ENCODE measurements around the gene TMEM181. TPM values are rescaled to one million over a fixed set of nuclear protein-coding genes. Genes with fewer than 3 reads are reported as not detected.

Gene TMEM181
- total and polyA plus RNA-seq, 9 donors = 7.3 to 21.9 (median 12.7) TPM

DNA sequence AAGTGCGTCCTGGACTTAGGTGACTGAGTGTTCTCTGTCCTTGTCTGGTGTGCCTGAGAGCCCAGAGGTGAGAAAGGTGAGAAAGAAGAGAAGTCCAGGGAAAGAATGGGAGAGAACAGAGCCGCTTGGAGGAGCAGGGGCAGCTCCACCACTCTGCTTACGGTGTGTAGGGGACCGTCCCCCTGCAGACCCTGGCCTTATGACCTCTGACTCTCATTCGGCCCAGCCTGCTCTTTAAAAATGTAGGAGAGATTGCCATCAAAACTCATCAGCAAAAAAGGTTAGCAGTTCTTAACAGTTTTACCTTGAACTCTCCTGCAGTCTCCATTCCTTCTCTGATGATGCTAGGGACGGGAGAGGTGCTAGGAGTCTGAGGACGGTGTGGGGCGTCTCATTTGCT is 2.0 kb downstream of the TMEM181 start:
- H3K4me3 ChIP-seq = no peak overlapping the region
- H3K27me3 ChIP-seq = no peaks in the 10 kb centered on the region
- H3K4me1 ChIP-seq (ENCODE audit: insufficient read depth) = peaks cover 4% of the 10 kb centered on the region
- TF ChIP-seq EP300 (IDR thresholded peaks at IDR 0.05) (no peak), POLR2A (IDR thresholded peaks at IDR 0.05) (no peak)
- TF ChIP-seq, protein P1, sequence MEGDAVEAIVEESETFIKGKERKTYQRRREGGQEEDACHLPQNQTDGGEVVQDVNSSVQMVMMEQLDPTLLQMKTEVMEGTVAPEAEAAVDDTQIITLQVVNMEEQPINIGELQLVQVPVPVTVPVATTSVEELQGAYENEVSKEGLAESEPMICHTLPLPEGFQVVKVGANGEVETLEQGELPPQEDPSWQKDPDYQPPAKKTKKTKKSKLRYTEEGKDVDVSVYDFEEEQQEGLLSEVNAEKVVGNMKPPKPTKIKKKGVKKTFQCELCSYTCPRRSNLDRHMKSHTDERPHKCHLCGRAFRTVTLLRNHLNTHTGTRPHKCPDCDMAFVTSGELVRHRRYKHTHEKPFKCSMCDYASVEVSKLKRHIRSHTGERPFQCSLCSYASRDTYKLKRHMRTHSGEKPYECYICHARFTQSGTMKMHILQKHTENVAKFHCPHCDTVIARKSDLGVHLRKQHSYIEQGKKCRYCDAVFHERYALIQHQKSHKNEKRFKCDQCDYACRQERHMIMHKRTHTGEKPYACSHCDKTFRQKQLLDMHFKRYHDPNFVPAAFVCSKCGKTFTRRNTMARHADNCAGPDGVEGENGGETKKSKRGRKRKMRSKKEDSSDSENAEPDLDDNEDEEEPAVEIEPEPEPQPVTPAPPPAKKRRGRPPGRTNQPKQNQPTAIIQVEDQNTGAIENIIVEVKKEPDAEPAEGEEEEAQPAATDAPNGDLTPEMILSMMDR (IDR thresholded peaks at IDR 0.05) = no peak
- H3K9me3 ChIP-seq = no peaks in the 10 kb centered on the region
- 75 to 82% (median 77%) methylated on average over 8 of the region's 8 CpGs for WGBS, 3 donors
- no peak overlapping the region for H3K27ac ChIP-seq
- DNase-seq = no peak
- H3K36me3 ChIP-seq = no peaks in the 10 kb centered on the region
- intact Hi-C loops (cut with DNase I) = no loop called here

- Histone ChIP-seq H3K4me1 (ENCODE audit: insufficient read depth) (peaks cover 4% of the 10 kb centered on the region), H3K4me3 (no peak overlapping the region), H3K9me3 (no peaks in the 10 kb centered on the region), H3K27me3 (no peaks in the 10 kb centered on the region), H3K36me3 (no peaks in the 10 kb centered on the region), H3K27ac (no peak overlapping the region)
- DNase-seq = no peak
- 88% methylated on average over 16 of the region's 16 CpGs for WGBS, 3 donors
- intact Hi-C loops (cut with DNase I) = no loop called here
- TF ChIP-seq, protein P1 (IDR thresholded peaks at IDR 0.05) = no peak
Measured at GRCh38 chr6:158564243-158565121, 4.6 kb downstream of the TMEM181 start.

- Histone ChIP-seq H3K4me1 (ENCODE audit: insufficient read depth) (peaks cover 4% of the 10 kb centered on the region), H3K4me3 (no peak overlapping the region), H3K27ac (no peak overlapping the region), H3K36me3 (no peaks in the 10 kb centered on the region), H3K27me3 (no peaks in the 10 kb centered on the region), H3K9me3 (no peaks in the 10 kb centered on the region)
- WGBS, 3 donors = 88 to 92% (median 89%) methylated on average over 9 of the region's 9 CpGs
- DNase-seq = no peak
- TF ChIP-seq, protein P1 (IDR thresholded peaks at IDR 0.05) = no peak
- no peak for TF ChIP-seq EP300 (IDR thresholded peaks at IDR 0.05)
- no peak for TF ChIP-seq POLR2A (IDR thresholded peaks at IDR 0.05)
- intact Hi-C loops (cut with DNase I) = no loop called here
Measured at GRCh38 chr6:158565122-158565429, 5.2 kb downstream of the TMEM181 start.

DNA sequence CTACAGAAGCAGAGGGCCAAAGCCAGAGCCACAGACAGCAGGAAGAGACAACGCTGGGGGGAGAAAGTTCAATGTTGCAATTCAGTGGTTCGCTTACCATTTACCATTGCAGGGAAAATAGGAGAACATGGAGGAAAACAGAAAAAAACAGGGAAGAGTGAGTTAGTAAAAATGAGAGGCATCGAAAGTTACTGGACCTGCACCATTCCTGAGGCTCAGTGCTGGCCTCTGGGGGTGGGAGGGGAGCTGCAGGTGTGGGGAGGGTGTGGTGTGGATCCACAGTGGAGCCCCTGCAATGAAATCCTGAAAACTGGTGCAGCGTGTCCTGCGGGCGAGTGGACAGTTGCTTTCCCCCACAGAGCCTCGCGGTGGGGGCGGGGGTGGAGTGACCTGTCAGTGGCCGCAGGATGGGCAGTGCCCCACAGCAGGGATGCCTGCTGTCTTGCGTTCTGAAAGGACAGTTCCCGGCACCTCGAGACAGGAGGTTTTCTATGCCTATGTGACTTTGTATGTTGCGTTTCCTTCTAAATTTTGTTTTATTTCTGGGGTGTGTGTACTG is 5.7 kb downstream of the TMEM181 start:
- 83 to 97% (median 87%) methylated on average over 14 of the region's 14 CpGs for WGBS, 3 donors
- TF ChIP-seq POLR2A (IDR thresholded peaks at IDR 0.05) (no peak), EP300 (IDR thresholded peaks at IDR 0.05) (no peak)
- TF ChIP-seq, protein P1 (IDR thresholded peaks at IDR 0.05) = no peak
- Histone ChIP-seq H3K4me1 (ENCODE audit: insufficient read depth) (peaks cover 4% of the 10 kb centered on the region), H3K9me3 (no peaks in the 10 kb centered on the region), H3K4me3 (no peak overlapping the region), H3K36me3 (no peaks in the 10 kb centered on the region), H3K27me3 (no peaks in the 10 kb centered on the region), H3K27ac (no peak overlapping the region)
- intact Hi-C loops (cut with DNase I) = no loop called here
- no peak for DNase-seq
